Natural killer cell (primary cell): ENCODE results near the gene EEPD1. TPM values are rescaled to one million over a fixed set of nuclear protein-coding genes. Genes with fewer than 3 reads are reported as not detected.

Experiments
- ATAC-seq, 3 donors: fragments of 150-1000 bp in 2 of 3; fragments of 200-7000 bp in 1 of 3; cut with Tn5 transposase; 1 replicate in 1 of 3; 2 replicates in 2 of 3; pipeline ENCODE4 v1.10.0; 2021; ENCODE audit warnings: mild to moderate bottlenecking in 2 of 3, moderate library complexity in 2 of 3
- DNase-seq, 2 donors: peaks; one replicate each; pipeline versions ENCODE4 v3.0.0 to v3.0.0-alpha.2; 2013 to 2021; ENCODE audit warnings: mixed read lengths in 1 of 2
- H3K27ac ChIP-seq: one replicate; pipeline ENCODE4 v1.5.1; 2013; ENCODE audit warnings: mild to moderate bottlenecking, low read length
- H3K27me3 ChIP-seq: one replicate; pipeline ENCODE4 v1.6.1; 2013; ENCODE audit warnings: low read length; ENCODE audit not compliant: control insufficient read depth, insufficient read depth
- H3K36me3 ChIP-seq: one replicate; pipeline ENCODE4 v1.6.1; 2013; ENCODE audit warnings: low read length; ENCODE audit not compliant: control insufficient read depth, insufficient read depth
- H3K4me1 ChIP-seq: one replicate; pipeline ENCODE4 v1.6.1; 2013; ENCODE audit warnings: low read length; ENCODE audit not compliant: control insufficient read depth, insufficient read depth
- H3K4me3 ChIP-seq: one replicate; pipeline ENCODE4 v1.5.1; 2013; ENCODE audit warnings: low read length
- H3K9me3 ChIP-seq: one replicate; pipeline ENCODE4 v1.6.1; 2013; ENCODE audit warnings: low read length; ENCODE audit not compliant: control insufficient read depth, insufficient read depth
- H3K27ac Mint-ChIP-seq, 2 donors: one replicate each; pipeline ENCODE4 v1.8.0; 2022; ENCODE audit warnings: mild to moderate bottlenecking in 2 of 2, mixed read lengths in 2 of 2, moderate library complexity in 1 of 2
- H3K27me3 Mint-ChIP-seq, 2 donors: one replicate each; pipeline ENCODE4 v1.8.0; 2022; ENCODE audit warnings: low read depth in 2 of 2, mixed read lengths in 2 of 2
- H3K36me3 Mint-ChIP-seq: one replicate; pipeline ENCODE4 v1.8.0; 2022; ENCODE audit warnings: mixed read lengths
- H3K4me1 Mint-ChIP-seq, 2 donors: one replicate each; pipeline ENCODE4 v1.8.0; 2022; ENCODE audit warnings: mixed read lengths in 2 of 2
- H3K4me3 Mint-ChIP-seq: one replicate; pipeline ENCODE4 v1.8.0; 2022; ENCODE audit warnings: mild to moderate bottlenecking, moderate library complexity, mixed read lengths
- H3K9me3 Mint-ChIP-seq, 2 donors: one replicate each; pipeline ENCODE4 v1.8.0; 2022; ENCODE audit warnings: mixed read lengths in 2 of 2
- WGBS: methylation state at CpG from one replicate; pipeline ENCODE4 v1.1.7; 2013; ENCODE audit warnings: missing lambda C conversion rate; ENCODE audit not compliant: insufficient coverage; 5-methylcytosine and 5-hydroxymethylcytosine counted together
- intact Hi-C: fragments of 100-400 bp; cut with micrococcal nuclease; formaldehyde crosslinking; loops from one replicate; pipeline ENCODE4 v1.14.2; 2022
- total RNA-seq, 4 donors: library from RNA; stranded (reverse); fragments of 120-200 nt in 1 of 4; gene quantifications; one replicate each; pipeline versions ENCODE4 v1.2.3 to v1.2.4, GENCODE V29; 2013 to 2022
- TF ChIP-seq, protein P1 (sequence below): fragments of 200-600 bp; IDR thresholded peaks from one replicate; pipeline ENCODE4 v1.8.0; 2022; ENCODE audit warnings: antibody characterized with exemption

The EEPD1 gene
- total RNA-seq, 3 donors from 2014 or later (not counting 1 experiment from before 2014, with no cell fraction given): 0.45 to 4.9 (median 1.4) TPM

DNA sequence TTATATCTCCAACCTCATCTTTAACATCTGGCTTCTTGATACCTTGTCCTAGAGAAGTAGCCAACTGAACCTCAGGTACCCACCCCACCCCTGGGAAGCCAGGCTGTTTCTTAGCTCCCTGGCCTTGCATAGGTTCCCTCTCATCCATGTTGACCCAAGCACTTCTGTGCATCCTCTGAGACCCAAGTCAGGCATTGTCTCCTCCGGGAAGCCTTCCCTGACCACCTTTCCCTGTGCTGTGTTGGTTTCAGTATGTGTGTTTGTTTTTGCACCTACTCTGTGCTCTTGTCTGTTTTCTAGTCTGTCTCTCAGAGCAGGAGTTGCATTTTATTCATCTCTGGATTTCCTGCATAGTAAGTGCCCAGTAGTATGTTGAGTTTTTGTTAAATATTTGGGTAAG is 143.2 kb downstream of the EEPD1 start:
- no peak for ATAC-seq
- no peak overlapping the region for H3K27ac ChIP-seq
- H3K4me1 ChIP-seq: peaks cover 9% of the 10 kb centered on the region
- no peak overlapping the region for H3K4me3 Mint-ChIP-seq
- peaks cover 5 to 9% of the 10 kb centered on the region in 2 donors for H3K4me1 Mint-ChIP-seq
- H3K9me3 ChIP-seq: no peaks in the 10 kb centered on the region
- no peaks in the 10 kb centered on the region for H3K36me3 Mint-ChIP-seq
- TF ChIP-seq, protein P1, sequence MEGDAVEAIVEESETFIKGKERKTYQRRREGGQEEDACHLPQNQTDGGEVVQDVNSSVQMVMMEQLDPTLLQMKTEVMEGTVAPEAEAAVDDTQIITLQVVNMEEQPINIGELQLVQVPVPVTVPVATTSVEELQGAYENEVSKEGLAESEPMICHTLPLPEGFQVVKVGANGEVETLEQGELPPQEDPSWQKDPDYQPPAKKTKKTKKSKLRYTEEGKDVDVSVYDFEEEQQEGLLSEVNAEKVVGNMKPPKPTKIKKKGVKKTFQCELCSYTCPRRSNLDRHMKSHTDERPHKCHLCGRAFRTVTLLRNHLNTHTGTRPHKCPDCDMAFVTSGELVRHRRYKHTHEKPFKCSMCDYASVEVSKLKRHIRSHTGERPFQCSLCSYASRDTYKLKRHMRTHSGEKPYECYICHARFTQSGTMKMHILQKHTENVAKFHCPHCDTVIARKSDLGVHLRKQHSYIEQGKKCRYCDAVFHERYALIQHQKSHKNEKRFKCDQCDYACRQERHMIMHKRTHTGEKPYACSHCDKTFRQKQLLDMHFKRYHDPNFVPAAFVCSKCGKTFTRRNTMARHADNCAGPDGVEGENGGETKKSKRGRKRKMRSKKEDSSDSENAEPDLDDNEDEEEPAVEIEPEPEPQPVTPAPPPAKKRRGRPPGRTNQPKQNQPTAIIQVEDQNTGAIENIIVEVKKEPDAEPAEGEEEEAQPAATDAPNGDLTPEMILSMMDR: no peak
- no peaks in the 10 kb centered on the region for H3K9me3 Mint-ChIP-seq
- no peak overlapping the region for H3K27ac Mint-ChIP-seq
- H3K27me3 ChIP-seq: no peaks in the 10 kb centered on the region
- intact Hi-C loops: no loop called here
- DNase-seq: no peak
- no peak overlapping the region for H3K4me3 ChIP-seq
- H3K36me3 ChIP-seq: no peaks in the 10 kb centered on the region
- H3K27me3 Mint-ChIP-seq: peaks cover 6 to 7% of the 10 kb centered on the region in 2 donors
- WGBS: 33% methylated on average over 1 of the region's 1 CpG

DNA sequence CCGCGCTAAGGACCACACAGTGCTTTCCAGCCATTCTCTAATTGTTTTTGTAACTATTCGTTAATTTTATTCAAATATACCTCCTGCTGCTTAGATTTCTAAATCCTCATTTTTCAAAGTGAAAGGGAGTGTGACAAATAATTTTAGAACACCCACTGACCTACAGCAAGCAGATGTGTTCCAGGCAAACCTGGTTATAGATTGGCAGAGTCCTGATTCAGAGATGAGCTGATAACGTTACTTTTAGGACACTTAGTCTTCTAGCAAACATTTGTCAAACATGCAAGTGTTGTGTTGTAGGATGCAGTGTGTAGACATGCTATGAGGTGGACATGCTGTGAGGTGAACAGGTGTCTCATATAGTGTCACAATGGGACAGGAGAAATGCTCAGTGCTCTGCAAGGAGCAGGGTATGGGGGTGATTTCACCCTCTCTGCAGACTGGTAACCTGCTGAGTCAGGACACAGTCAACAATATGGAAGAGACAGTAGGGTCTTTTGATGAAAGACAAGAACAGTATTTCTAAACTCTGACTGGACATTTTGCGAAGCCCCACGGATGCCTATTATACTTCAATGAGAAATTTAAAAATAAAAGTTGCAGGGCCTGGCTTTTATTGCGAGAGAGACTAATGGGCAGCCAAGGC is 144.4 kb downstream of the EEPD1 start:
- Mint-ChIP-seq H3K36me3 (no peaks in the 10 kb centered on the region), H3K27ac (no peak overlapping the region), H3K27me3 (peaks cover 0 to under 1% of the 10 kb centered on the region in 2 donors), H3K9me3 (no peaks in the 10 kb centered on the region), H3K4me3 (no peak overlapping the region), H3K4me1 (no peaks in the 10 kb centered on the region)
- Histone ChIP-seq H3K27ac (no peak overlapping the region), H3K4me3 (no peak overlapping the region), H3K36me3 (no peaks in the 10 kb centered on the region), H3K9me3 (no peaks in the 10 kb centered on the region), H3K27me3 (no peaks in the 10 kb centered on the region), H3K4me1 (no peaks in the 10 kb centered on the region)
- intact Hi-C loops: no loop called here
- no peak for DNase-seq
- ATAC-seq: no peak
- TF ChIP-seq, protein P1: no peak
- WGBS: 93% methylated on average over 6 of the region's 7 CpGs

DNA sequence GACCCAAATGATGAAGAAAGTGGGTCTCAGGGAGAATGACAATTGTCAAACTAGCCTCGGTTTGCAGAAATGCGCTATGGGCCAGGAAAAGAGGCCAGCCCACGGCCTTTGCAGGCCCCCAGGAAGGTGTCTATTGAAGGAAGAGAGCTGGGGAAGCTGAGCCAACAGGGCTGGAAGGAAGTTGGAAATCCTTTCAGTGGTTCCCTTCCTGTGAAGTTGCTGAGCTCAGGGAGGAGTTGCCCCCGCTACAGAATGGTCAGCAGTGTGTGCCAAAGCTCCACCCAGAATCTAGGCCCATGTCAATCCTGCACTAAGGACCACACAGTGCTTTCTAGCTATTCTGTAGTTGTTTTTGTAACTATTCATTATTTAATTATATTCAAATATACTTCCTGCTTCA is 145.1 kb downstream of the EEPD1 start:
- no peaks in the 10 kb centered on the region for H3K9me3 Mint-ChIP-seq

More for the DNA sequence above, 145.1 kb downstream of the EEPD1 start:
- Mint-ChIP-seq H3K36me3 (no peaks in the 10 kb centered on the region), H3K27me3 (no peaks in the 10 kb centered on the region), H3K4me3 (no peak overlapping the region), H3K4me1 (no peaks in the 10 kb centered on the region), H3K27ac (no peak overlapping the region)
- DNase-seq (no peak), ATAC-seq (no peak)
- Histone ChIP-seq H3K4me3 (no peak overlapping the region), H3K36me3 (no peaks in the 10 kb centered on the region), H3K27me3 (no peaks in the 10 kb centered on the region), H3K9me3 (no peaks in the 10 kb centered on the region), H3K4me1 (no peaks in the 10 kb centered on the region), H3K27ac (no peak overlapping the region)
- intact Hi-C loops: no loop called here
- TF ChIP-seq, protein P1: no peak
- WGBS: 80% methylated on average over 4 of the region's 4 CpGs
